ENCODE data around the gene EPSTI1. TPM values are rescaled to one million over a fixed set of nuclear protein-coding genes. Genes with fewer than 3 reads are reported as not detected.
A peak's percentile ranks its signal among the peaks of the same experiment; 100 is the strongest.

EPSTI1 gene
- total RNA-seq, 4 donors from 2014 or later: 6.5 to 16.9 (median 11.4) TPM

DNA sequence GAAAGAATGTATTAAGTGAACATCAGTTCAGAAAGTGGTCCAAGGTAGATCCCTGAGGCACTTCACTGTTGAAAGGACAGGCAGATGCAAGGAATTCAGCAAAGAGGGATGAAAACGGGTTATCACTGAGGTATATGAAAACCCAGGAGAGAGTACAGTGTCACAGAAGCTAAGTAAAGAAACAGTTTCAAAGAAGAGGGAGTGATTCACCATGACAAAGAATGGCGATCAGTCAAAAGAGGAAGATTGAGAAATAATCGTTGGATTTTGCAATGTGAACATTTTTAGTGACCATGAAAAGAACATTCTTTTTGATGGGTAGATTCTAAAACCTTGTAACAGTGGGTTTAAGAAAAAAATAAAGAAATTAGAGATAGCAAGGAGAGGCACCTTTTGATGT is 99.3 kb downstream of the EPSTI1 start:
- no peak overlapping the region for H3K27ac ChIP-seq
- H3K27me3 ChIP-seq: no peaks in the 10 kb centered on the region
- TF ChIP-seq, protein P1, sequence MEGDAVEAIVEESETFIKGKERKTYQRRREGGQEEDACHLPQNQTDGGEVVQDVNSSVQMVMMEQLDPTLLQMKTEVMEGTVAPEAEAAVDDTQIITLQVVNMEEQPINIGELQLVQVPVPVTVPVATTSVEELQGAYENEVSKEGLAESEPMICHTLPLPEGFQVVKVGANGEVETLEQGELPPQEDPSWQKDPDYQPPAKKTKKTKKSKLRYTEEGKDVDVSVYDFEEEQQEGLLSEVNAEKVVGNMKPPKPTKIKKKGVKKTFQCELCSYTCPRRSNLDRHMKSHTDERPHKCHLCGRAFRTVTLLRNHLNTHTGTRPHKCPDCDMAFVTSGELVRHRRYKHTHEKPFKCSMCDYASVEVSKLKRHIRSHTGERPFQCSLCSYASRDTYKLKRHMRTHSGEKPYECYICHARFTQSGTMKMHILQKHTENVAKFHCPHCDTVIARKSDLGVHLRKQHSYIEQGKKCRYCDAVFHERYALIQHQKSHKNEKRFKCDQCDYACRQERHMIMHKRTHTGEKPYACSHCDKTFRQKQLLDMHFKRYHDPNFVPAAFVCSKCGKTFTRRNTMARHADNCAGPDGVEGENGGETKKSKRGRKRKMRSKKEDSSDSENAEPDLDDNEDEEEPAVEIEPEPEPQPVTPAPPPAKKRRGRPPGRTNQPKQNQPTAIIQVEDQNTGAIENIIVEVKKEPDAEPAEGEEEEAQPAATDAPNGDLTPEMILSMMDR (IDR thresholded peaks at IDR 0.05): no peak
- no peak for TF ChIP-seq POLR2A (IDR thresholded peaks at IDR 0.05)
- no peak overlapping the region for H3K4me3 ChIP-seq
- no peaks in the 10 kb centered on the region for H3K9me3 ChIP-seq
- H3K4me1 ChIP-seq: no peaks in the 10 kb centered on the region
- no peak for DNase-seq
- no peaks in the 10 kb centered on the region for H3K36me3 ChIP-seq
- intact Hi-C loops (cut with DNase I; ENCODE audit: low total_unique reads): no loop called here

- intact Hi-C loops (cut with DNase I; ENCODE audit: low total_unique reads): no loop called here
- no peak for DNase-seq
- no peaks in the 10 kb centered on the region for H3K9me3 ChIP-seq
- TF ChIP-seq, protein P1 (IDR thresholded peaks at IDR 0.05): no peak
- TF ChIP-seq POLR2A (IDR thresholded peaks at IDR 0.05): no peak
- no peaks in the 10 kb centered on the region for H3K4me1 ChIP-seq
- H3K4me3 ChIP-seq: no peak overlapping the region
- H3K27me3 ChIP-seq: no peaks in the 10 kb centered on the region
- H3K27ac ChIP-seq: no peak overlapping the region
- H3K36me3 ChIP-seq: no peaks in the 10 kb centered on the region
These were observed 100.5 kb downstream of the EPSTI1 start for GRCh38 chr13:42891591-42891990.

DNA sequence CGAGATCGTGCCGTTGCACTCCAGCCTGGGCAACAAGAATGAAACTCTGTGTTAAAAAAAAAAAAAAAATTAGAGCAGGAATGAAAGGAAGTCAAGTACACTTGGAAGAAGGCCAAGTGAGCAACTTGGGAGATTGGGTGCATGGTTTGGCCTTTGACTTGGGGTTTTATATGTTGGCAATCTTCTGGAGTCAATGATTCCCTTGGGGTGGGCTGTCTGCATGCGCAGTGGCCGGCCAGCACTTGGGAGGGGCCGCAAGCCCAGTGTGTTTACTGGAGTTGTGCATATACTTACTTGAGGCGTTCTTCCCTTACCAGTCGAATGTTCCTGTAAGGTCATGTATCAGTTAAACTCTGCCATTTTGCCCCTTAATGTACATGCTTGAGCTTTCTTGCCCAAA is 106.7 kb downstream of the EPSTI1 start:
- H3K27ac ChIP-seq: no peak overlapping the region
- H3K4me1 ChIP-seq: no peaks in the 10 kb centered on the region
- H3K27me3 ChIP-seq: no peaks in the 10 kb centered on the region
- intact Hi-C loops (cut with DNase I; ENCODE audit: low total_unique reads): no loop called here
- H3K4me3 ChIP-seq: no peak overlapping the region
- H3K9me3 ChIP-seq: no peaks in the 10 kb centered on the region
- H3K36me3 ChIP-seq: no peaks in the 10 kb centered on the region
- no peak for DNase-seq
- no peak for TF ChIP-seq POLR2A (IDR thresholded peaks at IDR 0.05)

- TF ChIP-seq, protein P1 (IDR thresholded peaks at IDR 0.05): peak in 1 of 4 experiments; percentile 10
- no peak for TF ChIP-seq POLR2A (IDR thresholded peaks at IDR 0.05)
- DNase-seq: no peak
- H3K4me1 ChIP-seq: no peaks in the 10 kb centered on the region
- intact Hi-C loops (cut with DNase I; ENCODE audit: low total_unique reads): no loop called here
- no peaks in the 10 kb centered on the region for H3K36me3 ChIP-seq
- H3K4me3 ChIP-seq: no peak overlapping the region
- H3K9me3 ChIP-seq: no peaks in the 10 kb centered on the region
- H3K27ac ChIP-seq: no peak overlapping the region
- H3K27me3 ChIP-seq: no peaks in the 10 kb centered on the region
These were observed 108.1 kb downstream of the EPSTI1 start for GRCh38 chr13:42883771-42884467.

GRCh38 chr13:42883142-42883541 is 108.9 kb downstream of the EPSTI1 start:
- no peaks in the 10 kb centered on the region for H3K4me1 ChIP-seq
- no peak overlapping the region for H3K27ac ChIP-seq
- no peak overlapping the region for H3K4me3 ChIP-seq
- no peaks in the 10 kb centered on the region for H3K27me3 ChIP-seq
- DNase-seq: no peak
- no peak for TF ChIP-seq POLR2A (IDR thresholded peaks at IDR 0.05)
- TF ChIP-seq, protein P1 (IDR thresholded peaks at IDR 0.05): no peak
- intact Hi-C loops (cut with DNase I; ENCODE audit: low total_unique reads): no loop called here
- H3K9me3 ChIP-seq: no peaks in the 10 kb centered on the region
- no peaks in the 10 kb centered on the region for H3K36me3 ChIP-seq
